HG02870 (cell line): Measurements from ENCODE around the gene TBX19.

ENCODE experiments used
- ATAC-seq: cut with Tn5 transposase; IDR thresholded peaks from one replicate; pipeline ENCODE4 v1.9.1; 2021; ENCODE audit warnings: mild to moderate bottlenecking, moderate library complexity; ENCODE audit not compliant: unreplicated experiment

Gene TBX19

GRCh38 chr1:168280296-168280927 lies at the start of gene TBX19:
Gene TBX19, plus strand, starts transcription at chr1:168280877. Its CDS starts 214 bp downstream, at chr1:168281091.
- ATAC-seq: no peak

GRCh38 chr1:168234846-168235547 lies 45.7 kb upstream of the TBX19 start:
- ATAC-seq: peak; percentile 88

GRCh38 chr1:168235548-168235885 lies 45.2 kb upstream of the TBX19 start:
- ATAC-seq: peak; percentile 14

- ATAC-seq: no peak
Observed at GRCh38 chr1:168235937-168236336, 44.7 kb upstream of the TBX19 start.

- peak; percentile 51 for ATAC-seq
Observed at GRCh38 chr1:168236836-168237611, 43.7 kb upstream of the TBX19 start.

- ATAC-seq: no peak
Observed at GRCh38 chr1:168243198-168243597, 37.5 kb upstream of the TBX19 start.

- no peak for ATAC-seq
Observed at GRCh38 chr1:168243636-168244212, 37.0 kb upstream of the TBX19 start.

- no peak for ATAC-seq
Observed at GRCh38 chr1:168245042-168245441, 35.6 kb upstream of the TBX19 start.

GRCh38 chr1:168246506-168246905 lies 34.2 kb upstream of the TBX19 start:
- ATAC-seq: no peak

GRCh38 chr1:168252204-168252733 lies 28.4 kb upstream of the TBX19 start:
- ATAC-seq: no peak

- ATAC-seq: no peak
Observed at GRCh38 chr1:168256164-168256563, 24.5 kb upstream of the TBX19 start.

- no peak for ATAC-seq
Observed at GRCh38 chr1:168257397-168257796, 23.3 kb upstream of the TBX19 start.

GRCh38 chr1:168259567-168259966 lies 21.1 kb upstream of the TBX19 start:
- ATAC-seq: no peak

- no peak for ATAC-seq
Observed at GRCh38 chr1:168260393-168260792, 20.3 kb upstream of the TBX19 start.

GRCh38 chr1:168261390-168261789 lies 19.3 kb upstream of the TBX19 start:
- no peak for ATAC-seq

- ATAC-seq: no peak
Observed at GRCh38 chr1:168263130-168263529, 17.5 kb upstream of the TBX19 start.

GRCh38 chr1:168264296-168264695 lies 16.4 kb upstream of the TBX19 start:
- no peak for ATAC-seq

- no peak for ATAC-seq
Observed at GRCh38 chr1:168265596-168265995, 15.1 kb upstream of the TBX19 start.

- no peak for ATAC-seq
Observed at GRCh38 chr1:168266644-168267186, 14.0 kb upstream of the TBX19 start.

GRCh38 chr1:168271636-168272035 lies 9.0 kb upstream of the TBX19 start:
- ATAC-seq: no peak

GRCh38 chr1:168273575-168273974 lies 7.1 kb upstream of the TBX19 start:
- no peak for ATAC-seq
